Endometrial microvascular endothelial cells (primary cell): ENCODE data around the gene CRYGN. TPM values are rescaled to one million over a fixed set of nuclear protein-coding genes. Genes with fewer than 3 reads are reported as not detected.

Source experiments
- in situ Hi-C: cut with HindIII; loops from 2 replicates; pipeline ENCODE4 v1.10.0; 2017; ENCODE audit warnings: low sequenced_read_pairs, low pct_unique_long_range_greater_than_20kb; ENCODE audit errors: inconsistent ontology term
- total RNA-seq: library from RNA; depleted of rRNA; stranded (reverse); fragments of >200 nt; gene quantifications from one replicate; pipeline ENCODE4 v1.2.3, GENCODE V29; 2015; ENCODE audit errors: inconsistent ontology term

The CRYGN gene, protein sequence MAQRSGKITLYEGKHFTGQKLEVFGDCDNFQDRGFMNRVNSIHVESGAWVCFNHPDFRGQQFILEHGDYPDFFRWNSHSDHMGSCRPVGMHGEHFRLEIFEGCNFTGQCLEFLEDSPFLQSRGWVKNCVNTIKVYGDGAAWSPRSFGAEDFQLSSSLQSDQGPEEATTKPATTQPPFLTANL
- total RNA-seq, result not detected

DNA sequence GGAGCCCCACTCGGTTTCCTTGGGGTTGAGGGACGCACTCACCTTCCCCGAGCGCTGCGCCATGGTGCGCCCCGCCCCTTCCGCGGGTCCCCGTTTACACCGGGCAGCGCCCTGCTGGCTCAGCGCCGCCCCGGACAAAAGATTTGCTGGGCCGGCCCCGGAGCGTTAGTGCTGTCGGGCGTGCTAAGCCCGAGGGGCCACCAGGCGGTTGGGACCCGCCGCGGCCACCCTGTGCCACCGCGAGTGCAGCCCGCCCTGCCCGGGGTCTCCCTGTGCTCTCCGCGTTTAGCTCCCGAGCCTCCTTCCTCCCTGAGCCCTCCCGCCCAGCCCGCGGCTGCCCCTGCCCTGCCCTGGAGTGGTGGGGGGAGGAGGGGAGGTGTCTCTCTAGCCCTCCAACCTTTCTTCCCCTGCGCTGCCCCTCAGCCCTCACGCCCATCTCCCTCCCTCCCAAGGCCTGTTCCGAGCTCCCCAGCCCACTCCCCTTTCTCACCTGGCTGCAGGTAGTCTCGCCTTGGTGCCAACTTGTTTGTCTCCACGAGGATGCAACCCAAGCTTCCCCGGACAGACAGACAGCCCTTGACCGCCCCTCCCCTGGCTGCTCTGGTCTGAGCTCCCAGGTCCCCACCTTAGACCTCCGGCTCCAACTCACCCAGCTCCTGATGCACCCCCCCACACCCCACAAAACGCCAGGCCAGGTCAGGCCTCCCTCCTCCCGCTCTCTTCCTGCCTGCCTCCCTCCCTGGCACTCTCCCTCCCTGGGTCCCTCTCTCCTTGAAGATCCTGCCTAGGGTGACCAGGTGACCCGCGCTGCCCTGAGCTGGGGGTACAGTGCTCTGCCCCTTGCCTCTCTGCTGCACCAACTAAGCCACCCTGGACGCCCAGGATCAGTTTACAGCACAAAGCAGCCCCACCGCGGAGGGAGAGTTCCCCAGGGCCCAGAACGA lies at the start of gene CRYGN:
Gene CRYGN, minus strand, starts transcription at position 287 of the 944 bp plus-strand sequence. Its CDS starts 224 bp downstream, at position 63.
- in situ Hi-C loops, result loop anchor here (5.0 kb wide), 1 partner anchor 73 kb away; no protein-coding TSS in a partner anchor

DNA sequence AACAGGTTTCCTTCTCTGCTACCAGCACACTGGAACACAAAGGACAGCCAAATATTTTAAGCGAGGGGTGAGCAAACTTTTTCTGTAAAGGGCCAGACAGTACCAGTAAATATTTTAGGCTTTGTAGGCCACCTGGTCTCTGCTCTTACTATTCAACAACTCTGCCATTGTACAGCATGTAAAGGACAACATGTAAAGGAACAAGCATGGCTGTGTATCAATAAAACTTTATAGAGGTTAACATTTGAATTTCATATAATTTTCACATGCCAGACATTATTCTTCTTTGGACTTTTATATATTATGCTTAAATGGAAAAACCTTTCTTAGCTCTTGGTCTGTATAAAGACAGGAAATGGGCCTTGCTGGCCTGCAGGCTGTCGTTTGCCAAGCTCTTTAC lies 49.6 kb upstream of the CRYGN start:
- in situ Hi-C loops, result loop anchor here (10.0 kb wide), 1 partner anchor 135 kb away; no protein-coding TSS in a partner anchor

DNA sequence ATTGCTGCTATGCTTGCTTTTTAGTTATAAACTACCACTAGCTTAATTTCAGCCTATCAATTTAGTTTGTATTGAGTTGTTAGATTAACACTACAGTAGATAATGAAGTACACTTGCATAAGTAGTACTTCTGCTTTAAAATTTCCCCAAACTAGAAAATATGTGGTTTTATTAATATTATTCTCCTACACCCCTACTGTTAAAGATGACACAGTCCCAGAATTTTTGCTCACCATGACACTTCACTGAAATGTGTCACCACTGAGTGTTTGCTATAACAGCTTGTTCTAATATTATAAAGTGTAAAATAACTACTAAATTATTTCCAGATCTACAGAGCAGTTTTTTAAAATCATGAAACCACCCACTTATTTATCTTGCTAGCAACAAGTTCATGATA lies 48.2 kb upstream of the CRYGN start:
- in situ Hi-C loops, result loop anchor here (10.0 kb wide), 1 partner anchor 137 kb away; no protein-coding TSS in a partner anchor

DNA sequence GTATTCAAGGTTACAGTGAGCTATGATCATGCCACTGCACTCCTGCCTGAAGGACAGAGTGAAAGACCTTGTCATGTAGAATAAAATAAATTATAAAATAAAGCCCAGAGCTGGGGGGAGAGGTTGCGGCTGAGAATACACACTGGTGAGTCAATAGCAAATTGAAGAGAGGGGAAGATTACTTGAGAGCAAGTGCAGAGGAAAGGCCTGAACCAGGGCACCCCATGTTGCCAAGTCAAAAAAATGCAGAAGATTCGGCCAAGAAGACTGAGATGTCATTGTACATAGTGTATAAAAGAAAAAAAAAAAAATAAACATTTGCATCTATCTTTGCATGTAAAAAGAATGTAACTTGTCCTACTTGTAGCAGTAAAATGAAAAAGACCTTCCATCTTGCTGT lies 47.3 kb upstream of the CRYGN start:
- in situ Hi-C loops, result loop anchor here (10.0 kb wide), 1 partner anchor 138 kb away; no protein-coding TSS in a partner anchor

DNA sequence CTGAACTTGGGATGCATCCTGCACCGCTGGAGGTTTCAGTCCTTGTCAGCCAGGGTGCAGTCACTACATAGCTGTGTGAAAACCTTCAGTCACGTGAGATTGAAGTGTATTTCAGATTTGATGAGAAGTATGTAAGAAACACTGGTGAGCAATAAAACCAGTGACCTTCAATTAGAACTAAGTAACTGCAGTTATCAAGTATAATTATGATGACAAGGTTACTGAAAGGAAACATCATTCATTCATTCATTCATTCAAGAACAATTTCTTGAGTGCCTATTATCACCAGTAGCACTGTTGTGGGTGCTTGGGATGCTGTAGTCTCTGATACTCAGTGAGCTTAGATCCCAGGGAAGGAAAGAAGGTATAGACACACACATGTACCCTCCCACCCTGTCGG lies 46.1 kb upstream of the CRYGN start:
- in situ Hi-C loops, result loop anchor here (10.0 kb wide), 1 partner anchor 139 kb away; no protein-coding TSS in a partner anchor

DNA sequence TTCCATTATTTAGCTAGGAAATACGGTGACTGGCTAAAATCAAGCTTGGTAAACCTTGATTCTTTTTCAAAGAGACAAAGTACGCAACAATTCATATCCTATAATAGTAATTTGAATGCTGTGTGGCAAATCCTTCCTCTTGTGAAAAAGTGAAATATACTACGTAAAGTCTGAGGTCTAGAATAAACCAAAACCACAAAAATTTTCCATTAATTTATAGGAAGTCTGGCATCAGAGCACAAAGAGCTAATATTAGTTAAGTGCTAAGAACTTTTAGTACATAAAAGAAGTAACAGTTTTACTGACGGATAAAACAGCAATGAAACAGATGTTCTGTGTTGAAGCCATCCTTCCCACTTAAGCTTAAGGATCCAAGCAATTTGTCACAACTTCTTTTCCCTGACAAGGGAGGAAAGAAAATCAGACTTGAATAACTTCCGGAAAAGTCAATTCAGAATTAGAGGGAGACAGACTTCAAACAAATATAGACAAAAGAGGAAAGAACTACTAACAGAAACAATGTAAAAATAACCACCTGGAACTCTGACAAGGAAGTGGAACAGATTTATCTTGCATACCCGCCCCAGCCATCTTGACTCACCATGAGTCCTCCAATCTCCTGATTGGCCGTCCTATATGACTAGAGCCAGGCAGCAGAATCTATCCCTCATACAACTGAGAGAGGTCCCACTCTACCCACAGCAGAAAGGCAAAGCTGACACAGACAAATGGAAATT lies 45.2 kb upstream of the CRYGN start:
- in situ Hi-C loops, result loop anchor here (10.0 kb wide), 1 partner anchor 140 kb away; no protein-coding TSS in a partner anchor

DNA sequence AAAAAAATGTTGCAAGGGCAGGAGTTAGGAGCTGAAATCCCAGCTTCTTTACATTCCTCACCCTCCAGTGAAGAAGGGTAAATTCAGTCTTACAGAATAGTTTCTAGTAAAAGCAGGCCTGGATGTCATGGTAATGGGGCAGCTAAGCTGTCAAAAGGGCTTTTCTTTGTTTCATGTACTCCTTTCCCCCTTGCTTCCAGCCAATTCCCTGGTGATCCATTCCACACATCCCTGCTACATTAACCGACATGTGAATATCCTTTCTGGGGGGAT lies 43.7 kb upstream of the CRYGN start:
- in situ Hi-C loops, result loop anchor here (10.0 kb wide), 1 partner anchor 141 kb away; no protein-coding TSS in a partner anchor

DNA sequence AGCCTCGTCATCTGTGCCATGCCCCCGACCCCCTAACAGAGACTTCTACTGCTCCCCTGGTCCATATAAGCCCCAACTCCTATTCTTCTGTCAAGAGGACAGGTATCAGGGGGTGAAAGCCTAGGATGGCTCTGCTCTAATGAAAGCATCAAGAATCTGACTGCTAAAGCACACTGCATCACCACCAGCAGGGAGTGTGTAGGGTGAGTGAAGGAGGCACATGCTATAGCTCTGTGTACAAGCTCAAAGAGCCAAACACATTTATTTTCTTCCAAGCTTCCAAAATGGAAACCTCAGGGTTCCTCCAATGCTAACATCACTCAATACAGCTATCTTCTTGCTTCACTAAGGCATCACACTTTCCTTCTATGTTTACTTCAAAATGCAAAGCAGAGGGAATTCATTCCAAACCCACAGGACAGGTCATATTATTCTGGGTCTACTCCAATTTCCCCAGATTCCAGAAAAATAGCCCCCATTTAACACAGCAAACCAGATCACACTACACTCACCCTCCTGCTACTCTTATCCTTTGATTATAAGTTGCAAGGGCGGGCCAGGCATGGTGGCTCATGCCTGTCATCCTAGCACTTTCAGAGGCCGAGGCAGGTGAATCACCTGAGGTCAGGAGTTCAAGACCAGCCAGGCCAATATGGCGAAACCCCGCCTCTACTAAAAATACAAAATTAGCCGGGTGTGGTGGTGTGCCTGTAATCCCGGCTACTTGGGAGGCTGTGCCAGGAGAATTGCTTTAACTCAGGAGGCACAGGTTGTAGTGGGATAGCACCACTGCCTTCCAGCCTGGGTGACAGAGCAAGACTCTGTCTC lies 43.2 kb upstream of the CRYGN start:
- in situ Hi-C loops, result loop anchor here (10.0 kb wide), 1 partner anchor 142 kb away; no protein-coding TSS in a partner anchor

DNA sequence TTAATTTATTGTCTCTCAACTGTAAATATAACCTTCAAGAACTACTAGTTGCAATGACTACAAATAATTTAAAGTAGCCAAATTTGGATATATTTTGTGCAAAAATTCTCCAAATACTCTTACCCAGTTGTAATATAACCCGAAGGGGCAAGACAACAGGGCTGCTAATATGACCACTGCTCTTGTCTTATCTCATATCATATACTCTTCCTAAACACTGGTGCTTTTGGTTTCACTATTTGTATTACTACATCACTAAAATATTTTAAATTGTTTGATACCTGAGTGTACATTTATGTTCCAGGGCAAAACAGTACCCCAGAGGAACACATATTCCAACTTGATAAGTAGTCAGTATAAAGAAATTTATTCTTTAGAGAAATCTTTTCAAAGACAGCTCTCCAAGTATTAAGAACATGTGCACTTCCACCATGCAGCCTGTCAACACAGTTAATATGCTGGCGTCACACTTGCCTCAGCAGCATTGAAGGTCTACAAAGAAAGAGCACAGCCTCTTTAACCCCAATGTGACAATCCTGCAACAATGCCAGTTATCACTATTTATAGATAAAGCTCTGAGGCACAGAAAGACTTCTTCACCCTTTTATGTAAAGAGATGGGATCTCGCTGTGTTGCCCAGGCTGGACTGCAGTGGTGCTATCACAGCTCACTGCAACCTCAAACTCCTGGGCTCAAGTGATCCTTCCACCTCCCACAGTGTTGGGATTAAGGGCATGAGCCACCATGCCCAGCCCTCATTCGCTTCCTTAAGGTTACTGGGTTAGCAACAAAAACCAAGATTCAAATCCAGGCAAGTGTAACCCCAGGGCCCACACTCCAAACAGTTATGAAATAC lies 41.9 kb upstream of the CRYGN start:
- in situ Hi-C loops, result loop anchor here (10.0 kb wide), 1 partner anchor 143 kb away; no protein-coding TSS in a partner anchor

DNA sequence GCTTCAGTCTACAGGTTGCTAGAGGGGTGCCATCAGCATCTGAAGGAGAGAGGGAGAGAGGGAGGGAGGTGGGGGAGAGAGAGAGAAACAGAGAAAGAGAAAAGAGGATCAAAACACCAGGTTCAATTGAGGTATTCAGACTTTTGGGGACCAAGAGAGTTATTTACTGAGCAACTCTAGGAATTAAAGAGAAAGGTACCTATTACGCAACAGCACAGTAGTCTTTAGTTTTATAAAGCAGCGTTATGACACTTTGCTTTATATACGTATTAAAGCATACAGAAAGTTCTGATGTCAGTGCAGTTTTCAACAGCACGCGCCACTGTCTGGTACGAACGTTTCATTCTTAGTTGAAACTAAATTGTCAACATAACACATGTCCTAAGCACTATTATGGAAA lies 37.9 kb upstream of the CRYGN start:
- in situ Hi-C loops, result no loop called here

DNA sequence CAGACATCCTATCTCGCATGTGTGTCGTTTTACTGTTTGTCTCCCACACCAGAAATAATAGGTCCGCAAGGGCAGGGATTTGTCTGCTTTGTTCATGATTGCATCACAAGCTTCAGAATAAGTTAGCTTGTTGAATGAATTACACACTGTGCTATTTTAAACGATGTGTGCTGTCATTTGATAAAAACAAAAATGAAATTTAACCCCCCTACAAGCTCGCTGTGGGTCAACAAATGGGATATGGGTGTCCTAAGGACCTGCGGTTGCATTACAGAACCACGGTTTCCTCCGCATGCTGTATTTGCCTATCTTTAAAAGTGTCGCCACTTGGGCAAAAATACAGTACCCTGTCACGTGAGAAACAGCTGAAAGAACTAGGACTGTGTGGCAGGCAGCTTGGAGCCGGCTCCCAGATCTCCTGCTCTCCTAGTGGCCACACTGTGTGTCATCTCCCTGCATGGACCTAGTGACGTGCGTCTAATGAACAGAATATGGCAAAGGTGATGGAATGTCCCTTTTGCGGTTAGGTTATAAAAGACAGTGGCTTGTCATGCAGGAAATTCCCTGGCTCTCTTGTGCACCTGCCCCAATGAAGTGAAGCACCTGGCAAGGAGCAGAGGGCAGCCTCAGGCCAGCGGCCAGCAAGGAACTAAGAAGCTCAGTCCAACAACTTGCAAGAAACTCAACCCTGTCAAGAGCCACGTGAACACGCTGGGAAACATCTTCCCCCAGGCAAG lies 32.9 kb upstream of the CRYGN start:
- in situ Hi-C loops, result no loop called here

DNA sequence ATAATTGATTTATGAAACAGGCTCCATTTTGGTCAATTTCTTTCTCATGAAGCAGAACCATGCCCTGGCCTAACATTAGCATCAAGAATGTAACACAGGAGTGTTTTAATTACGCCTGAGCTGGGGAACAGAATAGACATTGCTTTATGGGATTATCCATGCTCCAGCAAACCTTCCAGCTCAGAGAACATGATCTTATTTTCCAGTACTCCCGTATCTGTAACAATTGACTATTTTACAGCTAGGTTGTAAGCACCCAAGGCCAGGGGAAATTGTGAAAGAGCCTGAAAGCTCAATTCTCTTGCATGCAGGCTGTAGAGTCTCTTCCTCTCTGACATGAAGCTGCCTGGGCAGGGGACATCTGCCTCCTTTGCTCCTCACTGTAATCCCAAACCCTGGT lies 30.8 kb upstream of the CRYGN start:
- in situ Hi-C loops, result no loop called here

DNA sequence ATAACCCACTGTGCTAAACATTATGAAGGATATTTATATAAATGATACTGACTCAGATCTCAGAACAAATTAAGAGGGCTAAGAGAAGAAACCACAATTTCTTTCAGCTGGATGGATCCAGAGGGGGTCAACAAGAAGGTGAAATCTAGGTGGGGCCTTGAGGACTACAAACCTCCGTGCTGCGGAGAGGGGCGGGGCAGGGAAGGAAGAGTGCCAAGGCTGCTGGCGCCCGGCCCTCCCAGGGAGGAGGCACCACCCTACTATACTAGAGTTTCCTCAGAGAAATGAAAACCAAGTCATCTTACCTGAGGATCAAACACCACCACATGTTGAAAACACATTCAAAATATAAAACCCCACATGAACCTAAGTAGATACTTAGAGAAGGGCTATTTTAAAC lies 29.3 kb upstream of the CRYGN start:
- in situ Hi-C loops, result no loop called here

DNA sequence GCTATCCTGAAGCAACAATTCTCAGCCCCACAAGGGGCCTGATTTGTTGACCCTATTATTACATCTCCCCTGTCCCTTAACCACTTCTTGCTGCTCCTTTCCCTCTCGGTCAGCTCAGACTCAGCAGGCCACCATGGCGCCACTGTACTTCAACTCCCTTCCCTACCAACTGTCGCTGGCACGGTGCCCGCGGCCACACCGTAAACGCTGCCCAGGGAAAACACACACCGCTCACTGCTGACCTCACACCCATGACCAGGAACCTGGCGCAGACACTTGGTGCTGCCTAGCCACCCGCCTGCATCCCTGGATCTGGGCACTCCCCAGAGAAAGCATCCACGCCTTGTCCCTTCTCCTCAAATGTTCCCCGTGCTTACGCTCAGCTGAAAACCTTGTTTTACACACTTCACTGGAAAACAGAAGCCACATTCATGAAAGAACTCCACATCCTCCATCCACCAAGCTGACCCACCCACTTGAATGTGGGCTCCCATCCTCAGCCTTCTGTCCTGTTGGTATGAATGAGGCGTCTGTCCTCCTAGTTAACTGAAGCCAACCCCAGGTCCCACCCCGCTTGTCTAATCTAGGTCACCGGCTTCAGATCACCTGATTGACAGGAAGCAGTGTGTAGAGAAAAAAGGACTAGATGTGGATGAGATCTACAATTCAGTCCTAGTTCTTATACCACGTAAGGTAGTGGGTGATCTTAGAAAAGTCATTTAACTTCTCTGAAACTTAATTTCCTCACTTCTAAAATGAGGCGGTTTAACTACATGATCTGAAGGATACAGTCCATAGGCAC lies 28.5 kb upstream of the CRYGN start:
- in situ Hi-C loops, result no loop called here

DNA sequence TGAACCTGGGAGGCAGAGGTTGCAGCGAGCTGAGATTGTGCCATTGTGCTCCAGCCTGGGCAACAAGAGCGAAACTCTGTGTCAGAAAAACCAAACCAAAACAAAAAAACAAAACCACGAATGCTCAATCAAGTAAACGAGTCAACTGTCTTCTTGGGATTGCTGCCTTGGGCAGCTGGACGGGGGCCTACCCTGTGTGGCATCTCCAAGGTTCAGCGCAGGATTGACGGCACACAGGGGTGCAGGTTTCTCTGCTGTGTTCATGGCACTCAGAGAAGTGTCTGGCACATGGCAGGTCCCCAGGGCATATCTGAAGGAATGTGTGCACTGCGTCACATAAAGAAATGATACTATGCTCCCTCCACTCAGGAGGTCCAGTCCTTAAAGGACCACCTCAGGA lies 25.2 kb upstream of the CRYGN start:
- in situ Hi-C loops, result no loop called here

DNA sequence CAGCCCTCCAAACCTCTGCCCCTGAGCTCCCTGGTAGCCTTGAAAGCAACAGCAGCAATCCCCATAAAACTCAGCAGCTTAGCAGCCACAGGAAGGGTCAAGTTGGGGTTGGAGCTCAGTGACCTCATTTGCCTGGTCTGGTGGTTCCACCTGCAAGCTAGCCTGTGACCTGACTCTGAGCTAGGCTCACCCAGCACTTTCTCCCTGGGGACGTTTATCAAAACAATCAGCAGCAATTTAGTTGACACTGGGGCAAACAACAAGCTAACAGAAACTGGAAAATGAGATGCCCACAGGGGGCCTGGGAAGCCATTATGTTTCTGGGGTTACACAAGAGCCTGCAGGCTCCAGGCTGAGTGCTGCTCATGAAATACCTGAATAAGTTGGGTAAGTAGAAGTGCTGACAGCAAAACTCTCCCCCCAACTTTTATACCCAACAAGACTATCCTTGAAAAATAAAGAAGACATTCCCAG lies 22.4 kb upstream of the CRYGN start:
- in situ Hi-C loops, result no loop called here
